HG02840 (cell line): ENCODE data around the gene ANAPC13.

Experiments used
- ATAC-seq: cut with Tn5 transposase; IDR thresholded peaks from one replicate; pipeline ENCODE4 v1.9.1; 2021; ENCODE audit warnings: mild to moderate bottlenecking, moderate library complexity, moderate number of reproducible peaks; ENCODE audit not compliant: unreplicated experiment, low FRiP score

Gene ANAPC13, protein sequence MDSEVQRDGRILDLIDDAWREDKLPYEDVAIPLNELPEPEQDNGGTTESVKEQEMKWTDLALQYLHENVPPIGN

DNA sequence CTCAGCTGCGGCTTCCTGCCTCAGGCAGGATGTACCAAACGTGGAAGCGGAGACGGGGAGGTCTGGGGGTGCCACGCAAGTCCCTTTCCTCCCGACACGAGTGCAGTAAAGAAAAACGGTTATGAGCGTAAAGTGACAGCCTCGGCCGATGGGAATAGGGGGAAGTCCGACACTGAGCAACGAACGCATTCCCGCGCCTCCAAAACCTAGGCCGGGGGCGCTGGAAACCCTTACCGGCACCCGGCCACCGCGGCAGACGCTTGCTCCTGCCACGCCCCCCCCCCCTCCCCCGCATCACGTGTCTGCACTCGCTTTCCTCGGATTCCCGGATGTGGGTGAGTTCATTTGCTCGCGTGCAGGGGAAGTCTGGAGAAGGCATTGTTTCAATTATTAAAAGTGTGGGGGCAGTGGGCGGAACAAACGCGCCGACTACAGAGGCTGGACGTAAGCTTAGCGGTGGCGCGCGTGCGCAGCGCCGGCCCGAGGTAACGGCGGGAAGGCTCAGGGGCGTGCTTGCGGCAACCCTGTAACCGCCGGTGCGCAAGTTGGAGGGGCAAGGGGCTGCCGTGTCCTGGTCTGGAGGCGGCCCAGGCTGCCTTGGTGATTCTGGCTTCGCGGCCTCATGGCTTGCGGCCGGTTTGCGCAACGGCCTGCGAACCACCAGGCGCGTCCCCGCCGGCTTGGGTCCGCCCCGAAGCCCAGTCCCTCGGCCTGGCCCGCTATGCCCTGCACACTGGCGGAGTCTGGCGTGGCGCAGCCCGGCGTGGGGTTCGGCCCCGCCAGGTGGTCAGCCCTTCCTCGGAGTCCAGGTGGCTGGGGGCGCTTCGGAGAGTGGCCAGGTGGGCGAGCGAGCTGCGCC lies at the start of gene ANAPC13, which contains the start of gene CEP63:
Gene ANAPC13 (minus strand): TSS at position 268 of the 859 bp plus-strand sequence. CDS start 3,081 bp downstream, outside the sequence.
Gene CEP63 (plus strand): TSS at position 340 of the 859 bp plus-strand sequence. CDS start 9,264 bp downstream, outside the sequence.
- peak; percentile 81 for ATAC-seq

DNA sequence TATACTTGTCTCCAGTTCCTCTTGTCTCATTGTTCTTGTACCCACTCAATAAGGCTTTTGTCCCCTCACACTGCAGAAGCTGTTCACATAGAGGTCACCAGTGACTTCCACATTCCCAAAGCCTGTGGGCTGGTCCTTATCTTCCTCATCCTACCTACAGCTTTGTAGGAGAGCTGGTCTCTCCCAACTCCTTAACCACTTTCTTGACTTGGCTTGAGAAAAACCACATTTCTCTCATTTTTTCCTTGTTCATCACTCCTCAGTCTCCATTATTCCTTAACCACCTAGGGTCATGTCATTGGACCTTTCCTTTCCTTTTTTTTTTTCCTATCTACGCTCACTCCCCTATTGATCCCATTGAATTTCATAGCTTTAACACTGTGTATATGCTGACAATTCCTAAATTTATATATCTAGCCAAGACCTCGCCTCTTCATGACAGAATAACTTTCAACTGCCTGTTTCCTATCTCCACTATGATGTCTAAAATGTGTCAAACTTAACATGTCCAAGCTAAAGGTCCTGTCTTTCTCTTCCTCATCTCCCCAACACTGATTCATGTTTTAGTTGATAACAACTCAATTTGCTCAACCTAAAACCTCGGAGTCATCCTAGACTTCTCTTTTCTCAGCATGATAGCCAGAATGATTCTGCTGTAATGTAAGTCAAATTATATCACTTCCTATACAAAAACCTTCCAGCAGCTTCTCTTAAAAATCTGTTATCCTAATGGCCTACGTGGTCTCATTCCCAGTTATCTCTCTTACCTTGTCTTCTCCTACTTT lies 49.6 kb upstream of the ANAPC13 start:
- ATAC-seq: no peak

DNA sequence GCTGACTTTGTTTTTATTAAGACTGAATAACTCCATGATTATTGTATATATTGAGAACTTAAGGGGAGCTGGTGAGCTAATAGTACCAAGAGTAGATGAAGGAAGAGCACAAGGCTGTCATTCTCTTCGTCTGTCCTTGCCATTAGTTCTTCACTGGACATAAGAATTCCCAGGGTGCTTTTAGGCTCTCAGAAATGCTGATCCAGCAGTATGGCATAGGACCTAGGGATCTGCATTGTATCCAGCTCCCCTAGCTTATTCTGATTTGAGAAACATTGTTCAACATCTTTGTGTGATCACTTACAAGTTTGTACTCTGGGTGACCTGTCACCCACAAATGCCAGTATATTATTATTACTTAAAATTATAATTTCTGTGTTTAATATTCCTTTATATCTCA lies 47.7 kb upstream of the ANAPC13 start:
- no peak for ATAC-seq

DNA sequence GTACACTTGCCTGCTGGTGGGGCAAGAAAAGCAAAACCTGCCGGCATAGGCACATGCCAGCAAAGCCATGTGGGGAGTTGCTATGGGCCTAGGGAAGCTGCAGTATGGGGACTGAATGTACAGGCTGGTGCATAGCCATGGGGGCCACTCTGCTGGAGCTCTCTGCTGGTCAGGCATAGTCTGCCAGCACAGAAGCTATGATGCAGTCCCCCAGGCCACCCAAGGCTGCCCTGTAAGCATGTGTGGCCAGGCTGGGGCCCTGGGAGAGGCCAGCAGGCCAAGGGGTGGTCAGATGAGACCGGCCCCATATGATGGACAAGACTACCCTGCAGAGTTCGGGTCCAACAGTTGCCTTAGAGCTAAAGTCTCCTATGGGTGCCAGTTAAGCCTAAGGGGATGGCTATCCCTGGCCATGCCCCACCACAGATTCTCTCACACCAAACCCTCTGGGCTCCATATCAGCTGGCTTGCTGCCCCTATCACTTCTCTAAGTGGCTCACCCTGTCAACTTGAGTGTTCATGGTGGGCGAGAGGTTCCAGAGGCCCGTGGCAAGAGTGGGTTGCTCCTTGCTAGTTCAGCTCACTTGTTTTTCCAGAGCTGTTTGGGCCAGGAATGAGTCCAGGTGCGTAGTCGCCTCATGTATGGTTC lies 41.9 kb upstream of the ANAPC13 start:
- no peak for ATAC-seq

DNA sequence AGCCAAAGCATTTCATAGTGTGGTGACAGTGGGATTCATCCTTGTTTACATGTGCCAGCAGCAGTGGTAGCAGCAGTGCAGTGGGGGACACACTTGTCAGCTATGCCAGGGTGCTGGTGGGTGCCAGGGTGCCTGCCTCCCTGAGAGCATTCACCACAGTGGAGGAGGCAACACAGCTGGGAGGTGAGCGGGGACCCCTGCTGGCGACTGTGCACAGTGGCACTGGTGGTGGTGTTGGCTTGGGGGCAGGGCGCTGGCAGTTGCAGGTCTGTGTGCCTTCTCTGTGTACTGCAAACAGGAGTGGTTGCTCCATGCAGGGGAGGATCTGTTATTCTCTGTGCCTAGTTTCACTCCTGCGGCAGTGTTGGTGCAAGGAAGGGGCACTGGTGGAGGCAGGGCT lies 41.3 kb upstream of the ANAPC13 start:
- ATAC-seq: no peak

DNA sequence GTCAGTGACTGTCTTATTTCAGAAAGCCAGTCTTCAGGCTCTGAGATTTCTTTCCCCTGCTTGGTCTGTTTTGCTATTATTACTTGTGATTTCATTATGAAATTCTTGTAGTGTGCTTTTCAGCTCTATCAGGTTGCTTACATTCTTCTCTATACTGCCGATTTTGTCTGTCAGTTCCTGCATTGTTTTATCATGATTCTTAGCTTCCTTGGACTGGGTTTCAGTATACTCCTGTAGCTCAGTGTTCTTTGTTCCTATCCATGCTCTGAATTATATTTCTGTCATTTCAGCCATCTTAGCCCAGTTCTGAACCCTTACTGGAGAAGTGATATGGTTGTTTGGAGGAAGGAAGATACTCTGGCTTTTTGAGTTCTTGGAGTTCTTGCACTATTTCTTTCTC lies 40.5 kb upstream of the ANAPC13 start:
- no peak for ATAC-seq

DNA sequence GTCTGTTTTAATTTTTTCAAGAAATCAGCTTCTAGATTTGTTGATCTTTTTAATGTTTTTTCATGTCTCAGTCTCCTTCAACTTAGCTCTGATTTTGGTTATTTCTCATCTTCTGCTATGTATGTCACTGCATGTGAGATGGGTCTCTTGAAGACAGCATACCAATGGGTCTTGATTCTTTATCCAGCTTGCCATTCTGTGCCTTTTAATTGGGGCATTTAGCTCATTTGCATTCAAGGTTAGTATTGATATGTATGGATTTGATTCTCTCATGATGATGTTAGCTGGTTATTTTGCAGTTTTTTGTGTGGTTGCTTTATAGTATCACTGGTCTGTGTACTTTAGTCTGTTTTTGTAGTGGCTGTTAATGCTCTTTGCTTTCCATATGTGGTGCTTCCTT lies 39.5 kb upstream of the ANAPC13 start:
- no peak for ATAC-seq

DNA sequence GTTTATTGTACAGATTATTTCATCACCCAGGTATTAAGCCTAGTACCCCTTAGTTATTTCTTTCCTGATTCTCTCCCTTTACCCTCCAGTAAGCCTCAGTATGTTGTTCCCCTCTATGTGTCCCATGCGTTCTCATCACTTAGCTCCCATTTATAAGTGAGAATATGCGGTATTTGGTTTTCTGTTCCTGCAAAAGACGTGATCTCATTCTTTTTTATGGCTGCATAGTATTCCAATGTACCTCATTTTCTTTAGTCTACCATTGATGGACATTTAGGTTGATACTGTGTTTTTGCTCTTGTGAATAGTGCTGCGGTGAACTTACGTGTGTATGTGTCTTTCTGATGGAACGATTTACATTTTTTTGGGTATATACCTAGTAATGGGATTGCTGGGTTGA lies 36.8 kb upstream of the ANAPC13 start:
- no peak for ATAC-seq

DNA sequence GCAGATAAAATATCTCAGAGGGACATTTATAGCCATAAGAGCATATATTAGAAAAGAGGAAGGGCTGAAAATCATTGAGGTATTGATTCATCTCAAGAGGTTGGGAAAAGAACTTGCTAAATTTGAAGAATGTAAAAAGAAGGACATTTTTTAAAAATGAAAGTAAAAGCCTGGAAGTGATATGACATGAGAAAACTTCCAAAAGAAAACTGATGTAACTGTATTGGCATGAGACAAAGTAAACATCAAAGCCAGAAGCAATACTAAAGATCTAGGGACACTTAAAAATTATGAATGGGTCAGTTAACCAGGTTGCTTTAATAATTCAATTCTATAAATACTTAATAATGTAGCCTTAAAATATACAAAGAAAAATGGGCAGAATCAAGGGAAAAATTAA lies 32.0 kb upstream of the ANAPC13 start:
- ATAC-seq: no peak

DNA sequence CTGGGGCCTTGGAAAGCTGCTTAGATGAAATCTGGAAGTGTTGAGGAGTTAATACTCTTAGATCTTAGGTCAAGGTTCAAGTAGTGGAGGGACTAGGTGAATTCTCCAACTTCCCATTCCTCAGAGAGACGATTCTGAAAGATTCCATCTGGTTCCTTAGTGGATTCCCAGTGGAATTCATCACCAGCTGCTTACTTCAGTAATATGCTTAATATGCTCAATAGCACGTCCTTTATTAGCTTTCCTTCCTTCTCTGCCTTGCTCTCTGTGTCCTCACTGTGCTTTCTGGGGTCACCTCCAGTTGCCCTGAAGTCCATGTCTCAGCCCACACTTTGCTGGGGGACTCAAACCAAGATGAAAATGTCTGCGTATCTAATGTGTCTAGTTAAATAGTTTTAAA lies 31.1 kb upstream of the ANAPC13 start:
- no peak for ATAC-seq

DNA sequence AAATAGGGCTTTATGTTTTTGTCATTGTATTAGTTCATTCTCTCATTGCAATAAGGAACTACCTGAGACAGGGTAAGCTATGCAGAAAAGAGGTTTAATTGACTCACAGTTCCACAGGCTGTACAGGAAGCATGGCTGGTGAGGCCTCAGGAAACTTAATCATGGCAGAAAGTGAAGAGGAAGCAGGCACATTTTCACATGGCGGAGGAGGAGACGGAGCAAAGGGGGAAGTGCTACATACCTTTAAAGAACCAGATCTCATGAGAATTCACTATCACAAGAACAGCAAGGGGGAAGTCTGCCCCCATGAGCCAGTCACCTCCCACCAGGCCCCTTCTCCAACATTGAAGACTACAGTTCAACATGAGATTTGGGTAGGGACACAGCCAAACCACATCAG lies 25.7 kb upstream of the ANAPC13 start:
- ATAC-seq: no peak

DNA sequence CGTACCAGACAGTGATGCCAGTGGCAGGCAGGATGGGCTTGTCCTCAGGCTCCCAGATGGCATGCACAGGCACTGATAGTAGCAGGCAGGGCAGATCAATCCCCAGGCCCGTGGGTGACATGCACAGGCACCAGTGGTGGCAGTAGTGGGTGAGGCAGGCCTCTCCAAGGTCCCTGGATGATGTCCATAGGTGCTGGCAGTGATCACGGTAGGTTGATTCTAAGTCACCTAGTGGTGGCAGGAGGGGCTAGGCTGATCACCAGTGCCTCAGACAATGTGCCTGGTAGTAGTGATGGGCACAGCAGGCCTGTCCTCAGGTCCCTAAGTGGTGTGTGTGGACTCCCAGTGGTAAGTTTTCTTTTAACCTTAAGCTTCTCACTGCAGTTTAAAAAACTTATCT lies 19.7 kb upstream of the ANAPC13 start:
- no peak for ATAC-seq

DNA sequence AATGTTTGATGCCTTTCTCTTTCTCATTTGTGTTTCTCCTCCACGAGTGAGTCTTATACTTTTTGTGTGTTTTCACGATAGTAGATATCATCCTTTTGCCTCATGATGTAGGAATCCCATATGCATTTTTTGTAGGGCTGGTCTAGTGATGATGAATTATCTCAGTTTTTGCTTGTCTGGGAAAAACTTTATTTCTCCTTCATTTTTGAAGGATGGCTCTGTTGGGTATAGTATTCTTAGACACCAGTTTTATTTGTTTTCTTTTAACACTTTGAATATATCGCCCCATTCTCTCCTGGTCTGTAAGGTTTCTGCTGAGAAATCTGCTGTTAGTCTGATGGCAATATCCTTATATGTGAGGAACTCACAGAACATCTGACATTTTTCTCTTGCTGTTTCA lies 18.3 kb upstream of the ANAPC13 start:
- ATAC-seq: no peak

DNA sequence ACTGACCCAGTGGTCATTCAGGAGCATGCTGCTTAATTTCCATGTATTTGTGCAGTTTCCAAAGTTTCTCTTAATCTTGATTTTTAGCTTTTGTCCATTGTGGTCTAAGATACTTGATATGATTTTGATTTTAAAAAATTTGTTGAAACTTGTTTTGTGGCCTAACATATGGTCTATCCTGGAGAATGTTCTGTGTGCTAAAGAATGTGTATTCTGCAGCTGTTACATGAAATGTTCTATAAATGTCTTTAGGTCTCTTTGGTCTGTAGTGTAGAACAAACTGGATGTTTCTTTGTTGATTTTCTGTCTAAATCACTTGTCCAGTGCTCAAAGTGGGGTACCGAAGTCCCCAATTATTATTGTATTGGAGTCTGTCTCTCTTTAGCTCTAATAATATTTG lies 17.5 kb upstream of the ANAPC13 start:
- ATAC-seq: no peak

DNA sequence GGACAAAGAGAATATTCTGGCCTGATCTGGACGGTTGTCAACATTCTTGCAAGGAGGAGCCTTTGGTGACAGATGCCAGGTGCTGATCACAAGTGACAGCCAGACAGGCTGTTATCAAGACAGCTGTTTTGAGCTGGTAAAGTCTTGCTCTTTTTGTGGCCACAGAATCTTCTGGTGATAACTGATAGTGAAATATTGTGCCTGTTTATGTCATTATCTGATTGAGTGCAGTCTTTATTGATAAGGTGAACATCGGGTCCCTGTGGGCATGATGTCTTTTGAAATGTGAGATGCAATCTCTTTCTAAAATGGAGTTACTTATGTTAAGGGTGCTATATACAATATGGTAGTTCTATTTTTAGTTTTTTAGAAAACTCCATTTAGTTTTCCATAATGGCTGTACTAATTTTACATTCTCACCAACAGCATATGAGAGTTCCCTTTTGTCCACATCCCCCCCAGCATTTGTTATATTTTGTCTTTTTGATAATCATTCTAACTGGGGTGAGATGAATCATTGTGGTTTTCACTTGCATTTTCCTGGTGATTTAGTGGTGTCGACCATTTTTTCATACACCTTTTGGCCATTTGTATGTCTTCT lies 10.8 kb upstream of the ANAPC13 start:
- ATAC-seq: no peak

DNA sequence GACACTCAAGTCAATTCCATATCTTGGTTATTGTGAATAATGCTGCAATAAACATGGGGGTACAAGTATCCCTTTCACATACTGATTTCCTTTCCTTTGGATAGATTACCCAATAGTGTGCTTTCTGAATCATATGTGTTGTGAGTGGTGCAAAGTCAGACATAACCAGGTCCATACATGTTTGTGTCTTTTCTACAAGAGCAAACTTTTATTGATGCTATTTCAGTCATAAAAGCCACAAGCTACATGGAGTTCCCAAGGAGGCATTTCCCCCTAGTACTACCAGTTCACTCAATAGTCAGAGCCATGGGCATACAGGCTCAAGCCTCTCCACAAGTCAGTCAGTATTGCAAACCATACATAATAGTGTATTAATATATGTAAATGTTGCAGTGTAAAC lies 10.2 kb upstream of the ANAPC13 start:
- ATAC-seq: no peak

DNA sequence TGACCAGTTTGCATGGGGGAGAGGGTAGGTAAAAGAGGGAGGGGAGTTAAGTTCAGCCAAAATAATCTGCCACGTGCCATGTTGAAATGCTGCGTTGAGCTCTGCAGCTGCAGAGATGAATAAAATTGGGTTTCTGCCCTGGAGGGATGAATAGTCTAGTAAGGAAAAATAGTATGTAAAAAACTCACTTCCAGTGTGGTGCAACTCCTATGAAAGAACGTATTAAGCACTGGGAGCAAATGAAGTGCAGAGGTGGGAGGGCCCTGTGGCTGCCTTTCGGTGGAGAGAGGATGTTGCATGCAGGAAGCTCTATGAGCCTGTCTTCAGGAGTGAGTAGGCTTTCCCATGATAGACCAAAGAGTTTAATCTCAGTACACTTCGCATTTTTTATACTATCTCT lies 8.7 kb upstream of the ANAPC13 start:
- ATAC-seq: no peak

DNA sequence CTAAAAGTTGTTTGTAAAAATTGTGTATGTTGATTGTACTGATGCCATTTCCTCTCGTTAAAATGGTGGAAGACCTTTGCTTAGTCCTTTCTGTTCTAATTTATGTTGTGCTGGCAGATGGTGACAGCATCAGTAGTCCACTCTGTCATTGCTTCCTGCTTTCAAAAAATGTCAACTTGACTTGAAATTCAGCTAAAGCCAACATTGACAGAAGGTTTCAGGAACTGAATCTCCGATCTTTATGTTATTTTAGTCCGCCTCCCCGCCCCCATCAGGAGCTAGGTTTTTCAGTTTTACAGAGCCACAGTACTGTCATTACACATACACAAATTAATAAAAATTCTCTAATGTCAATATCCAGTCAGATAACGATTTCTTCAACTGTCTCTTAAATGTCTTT lies 1.6 kb upstream of the ANAPC13 start:
- ATAC-seq: no peak

DNA sequence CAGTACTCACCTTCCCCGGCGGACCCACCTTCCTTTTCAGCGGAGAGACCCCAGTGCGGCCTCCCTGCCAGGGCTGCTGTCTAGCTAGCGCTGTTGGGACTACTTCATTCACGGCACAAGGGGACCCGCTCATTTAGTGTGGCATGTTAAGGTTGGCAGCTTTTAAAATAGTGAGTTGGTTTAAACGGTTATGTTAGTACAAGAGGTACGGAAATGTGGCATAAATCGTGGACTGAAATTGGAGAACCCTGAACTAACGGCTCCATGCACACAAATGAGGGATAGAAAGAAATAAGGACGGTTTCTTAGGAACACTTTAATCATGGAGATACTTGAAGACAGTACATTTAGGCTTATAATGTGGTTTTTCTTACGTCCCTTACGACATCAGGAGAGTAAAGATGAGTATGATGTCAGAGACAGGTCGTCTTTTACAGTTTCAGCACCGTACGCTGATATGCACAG lies 824 bp upstream of the ANAPC13 start:
- no peak for ATAC-seq

DNA sequence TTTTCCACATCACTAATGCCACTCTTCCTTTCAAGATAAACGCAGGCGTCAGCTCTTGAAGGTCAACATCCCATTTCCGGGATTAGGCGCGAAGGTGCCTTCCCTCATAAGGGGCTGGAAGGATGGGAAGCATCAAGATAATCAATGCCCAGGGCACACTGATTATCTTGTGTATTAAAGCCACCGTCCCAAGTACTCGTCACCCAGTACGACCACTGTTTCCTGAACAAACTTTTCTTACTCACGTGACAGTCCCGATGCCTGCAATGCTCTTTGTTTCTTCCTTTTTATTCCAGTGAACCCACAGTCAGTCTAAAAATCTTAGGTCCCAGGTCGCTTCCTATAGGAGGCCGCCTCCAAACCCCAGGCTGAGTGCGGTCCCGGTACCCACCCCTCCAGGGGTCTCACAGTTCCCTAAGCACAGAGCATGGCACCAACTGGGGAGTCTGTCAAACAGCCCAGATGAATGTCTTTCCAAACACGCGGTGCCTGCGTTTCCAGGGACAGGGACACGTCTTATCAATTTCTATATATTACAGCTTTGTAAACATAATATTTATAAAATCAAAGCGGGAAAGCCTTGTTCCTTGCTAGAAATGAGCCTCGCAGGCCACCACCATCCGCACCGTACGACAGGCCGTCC lies 589 bp downstream of the ANAPC13 start:
- peak; percentile 11 for ATAC-seq
